Keratinocyte (primary cell): Measurements from ENCODE around the gene ZNF831.

Experiments used
- CTCF ChIP-seq, 3 experiments: IDR thresholded peaks in 1 of 3; conservative IDR thresholded peaks in 1 of 3; optimal IDR thresholded peaks in 1 of 3; 2 replicates in 2 of 3; 3 replicates in 1 of 3; pipeline versions ENCODE3 to v1.5.1; 2011; ENCODE audit warnings: low read length in 3 of 3, mild to moderate bottlenecking in 3 of 3, moderate library complexity in 2 of 3, control low read depth in 1 of 3, inconsistent platforms in 1 of 3; ENCODE audit not compliant: insufficient read depth in 2 of 3; ENCODE audit errors: extremely low read depth in 1 of 3
- EZH2 ChIP-seq: IDR thresholded peaks from one replicate; pipeline ENCODE4 v1.6.1; 2012; ENCODE audit warnings: inconsistent platforms, mild to moderate bottlenecking, low read length, moderate library complexity

- TF ChIP-seq CTCF (optimal IDR thresholded peaks at IDR 0.05 in 1 of 3, IDR thresholded peaks at IDR 0.05 in 1 of 3, conservative IDR thresholded peaks at IDR 0.05 in 1 of 3; ENCODE audit: extremely low read depth in 1 of 3, insufficient read depth in 2 of 3, low read length in 3 of 3) (no peak), EZH2 (no peak)
Measured at GRCh38 chr20:59157531-59157930, 6.1 kb upstream of the ZNF831 start.
